Transverse colon (tissue), 4 donors: ENCODE results near the gene PRRT1. TPM values are rescaled to one million over a fixed set of nuclear protein-coding genes. Genes with fewer than 3 reads are reported as not detected.

Experiments used
- DNase-seq: peaks from one replicate; pipeline ENCODE4 v3.0.0-alpha.2; 2019
- H3K27ac ChIP-seq, 4 donors: fragments of 200-600 bp; sonication (generic); 2 replicates each; pipeline ENCODE4 v1.5.1; 2016 to 2018; ENCODE audit warnings: inconsistent platforms in 4 of 4
- H3K27me3 ChIP-seq: fragments of 200-600 bp; sonication (generic); 2 replicates; pipeline ENCODE4 v1.5.1; 2017; ENCODE audit warnings: inconsistent platforms
- H3K36me3 ChIP-seq, 4 donors: fragments of 200-600 bp; sonication (generic); 2 replicates each; pipeline ENCODE4 v1.5.1; 2017 to 2019; ENCODE audit warnings: inconsistent platforms in 4 of 4
- H3K4me1 ChIP-seq, 4 donors: fragments of 200-600 bp; sonication (generic); 2 replicates each; pipeline ENCODE4 v1.5.1; 2017 to 2020; ENCODE audit warnings: inconsistent platforms in 4 of 4
- H3K4me3 ChIP-seq, 4 donors: fragments of 200-600 bp; sonication (generic); 1 replicate in 1 of 4; 2 replicates in 3 of 4; pipeline versions ENCODE4 v1.5.1 to v1.6.1; 2017 to 2019; ENCODE audit warnings: inconsistent platforms in 4 of 4
- H3K9me3 ChIP-seq, 2 donors: fragments of 200-600 bp; sonication (generic); 2 replicates each; pipeline ENCODE4 v1.5.1; 2017 to 2019; ENCODE audit warnings: inconsistent platforms in 2 of 2
- CTCF ChIP-seq, 5 experiments: fragments of 200-600 bp in 3 of 5; fragments of 450-650 bp in 2 of 5; sonication (generic) in 3 of 5; IDR thresholded peaks; 1 replicate in 2 of 5; 2 replicates in 3 of 5; pipeline ENCODE4 v1.5.1; 2016 to 2017; ENCODE audit warnings: antibody characterized with exemption in 5 of 5, inconsistent platforms in 3 of 5, mild to moderate bottlenecking in 2 of 5, moderate library complexity in 1 of 5
- EP300 ChIP-seq: sonication (generic); formaldehyde crosslinking; IDR thresholded peaks from one replicate; pipeline ENCODE4 v1.6.1; 2017; ENCODE audit warnings: antibody characterized with exemption, low read depth
- POLR2A ChIP-seq: fragments of 450-650 bp; IDR thresholded peaks from one replicate; pipeline ENCODE4 v1.6.1; 2016; ENCODE audit warnings: antibody characterized with exemption, mild to moderate bottlenecking, moderate library complexity
- POLR2AphosphoS5 ChIP-seq, 3 donors: sonication (generic); formaldehyde crosslinking; IDR thresholded peaks; one replicate each; pipeline ENCODE4 v1.6.1; 2016; ENCODE audit warnings: antibody characterized with exemption in 3 of 3
- WGBS, 2 donors: methylation state at CpG; one replicate each; pipeline ENCODE4 v1.1.5; 2018; ENCODE audit warnings: low coverage in 1 of 2; 5-methylcytosine and 5-hydroxymethylcytosine counted together
- in situ Hi-C, 4 donors: fragments of 200-750 bp; cut with MboI; loops; one replicate each; pipeline versions ENCODE4 v1.15.0 to v1.15.1; 2017; ENCODE audit warnings: low sequenced_read_pairs in 3 of 4, low pct_ligation_motif_present in 1 of 4, low pct_unique_long_range_greater_than_20kb in 1 of 4
- intact Hi-C: fragments of 100-400 bp; cut with DNase I; formaldehyde crosslinking; loops from one replicate; pipeline ENCODE4 v1.15.1; 2023; ENCODE audit warnings: low total_unique reads
- total RNA-seq, 4 donors: library from RNA; depleted of rRNA; stranded (reverse); fragments of >200 nt; gene quantifications; one replicate each; pipeline ENCODE4 v1.1.0, GENCODE V29; 2016

Gene PRRT1
- total RNA-seq, 4 donors from 2014 or later = 2.4 to 2.7 TPM; not detected in 2

DNA sequence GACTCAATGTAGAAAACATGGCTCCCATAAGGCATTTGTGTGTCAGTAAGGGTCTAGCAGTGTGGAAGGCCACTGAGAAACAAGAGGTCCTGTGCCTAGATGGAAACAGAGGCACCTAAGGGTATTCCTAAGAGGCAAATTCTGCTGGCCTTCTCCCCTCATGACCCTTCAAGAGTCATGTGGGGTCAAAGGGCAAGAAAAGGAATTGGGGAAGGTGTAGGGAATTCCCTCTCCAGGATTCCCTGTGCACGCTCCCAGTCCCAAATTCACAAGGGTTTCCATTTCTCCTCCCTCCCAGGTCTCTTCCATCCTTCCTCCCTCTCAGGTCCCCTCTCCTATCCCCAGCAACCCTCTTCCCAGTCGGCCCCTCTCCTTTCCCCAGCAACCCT is 23.6 kb upstream of the PRRT1 start:
- in situ Hi-C loops = no loop called here
- peak overlapping the region; percentile 94 to 96 (median 94) for H3K27ac ChIP-seq
- peak overlapping the region; percentile 67 to 91 (median 84) for H3K4me3 ChIP-seq
- TF ChIP-seq CTCF (IDR thresholded peaks at IDR 0.05) (no peak), POLR2AphosphoS5 (IDR thresholded peaks at IDR 0.05) (no peak), POLR2A (no peak), EP300 (no peak)
- H3K9me3 ChIP-seq = no peaks in the 10 kb centered on the region
- peaks cover 25 to 54% (median 37%) of the 10 kb centered on the region in 4 donors for H3K4me1 ChIP-seq
- H3K36me3 ChIP-seq = peaks cover 0 to 6% (median 0%) of the 10 kb centered on the region in 4 donors
- 10 to 16% methylated on average over 2 of the region's 2 CpGs for whole genome bisulfite sequencing, 2 donors
- no peaks in the 10 kb centered on the region for H3K27me3 ChIP-seq
- intact Hi-C loops = no loop called here
- no peak for DNase-seq

DNA sequence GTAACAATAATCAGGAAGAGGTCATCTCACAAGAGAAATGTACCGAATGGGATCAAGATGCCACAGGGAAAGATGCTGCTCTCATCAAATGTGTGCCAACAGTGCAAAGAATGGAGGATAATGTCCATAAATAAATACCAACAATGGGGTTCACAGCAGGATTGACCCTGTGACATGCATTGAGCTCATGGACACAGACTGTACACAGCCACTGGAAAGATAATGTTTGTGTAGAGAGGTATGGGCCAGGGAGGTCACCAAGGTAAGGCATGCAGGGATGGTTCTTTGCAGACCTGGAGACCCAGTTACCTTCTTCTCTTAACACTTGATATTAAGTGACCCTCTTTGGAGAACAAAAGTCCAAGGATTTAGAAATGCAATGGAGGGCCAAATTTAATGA is 22.7 kb upstream of the PRRT1 start:
- Histone ChIP-seq H3K27me3 (no peaks in the 10 kb centered on the region), H3K4me1 (peaks cover 18 to 45% (median 32%) of the 10 kb centered on the region in 4 donors), H3K27ac (no peak overlapping the region), H3K4me3 (no peak overlapping the region), H3K9me3 (no peaks in the 10 kb centered on the region), H3K36me3 (no peaks in the 10 kb centered on the region)
- WGBS, 2 donors = 91 to 100% methylated on average over 1 of the region's 1 CpG
- no peak for TF ChIP-seq POLR2A
- no peak for TF ChIP-seq POLR2AphosphoS5 (IDR thresholded peaks at IDR 0.05)
- no peak for TF ChIP-seq CTCF (IDR thresholded peaks at IDR 0.05)
- no peak for TF ChIP-seq EP300
- in situ Hi-C loops = no loop called here
- no peak for DNase-seq
- intact Hi-C loops = no loop called here

DNA sequence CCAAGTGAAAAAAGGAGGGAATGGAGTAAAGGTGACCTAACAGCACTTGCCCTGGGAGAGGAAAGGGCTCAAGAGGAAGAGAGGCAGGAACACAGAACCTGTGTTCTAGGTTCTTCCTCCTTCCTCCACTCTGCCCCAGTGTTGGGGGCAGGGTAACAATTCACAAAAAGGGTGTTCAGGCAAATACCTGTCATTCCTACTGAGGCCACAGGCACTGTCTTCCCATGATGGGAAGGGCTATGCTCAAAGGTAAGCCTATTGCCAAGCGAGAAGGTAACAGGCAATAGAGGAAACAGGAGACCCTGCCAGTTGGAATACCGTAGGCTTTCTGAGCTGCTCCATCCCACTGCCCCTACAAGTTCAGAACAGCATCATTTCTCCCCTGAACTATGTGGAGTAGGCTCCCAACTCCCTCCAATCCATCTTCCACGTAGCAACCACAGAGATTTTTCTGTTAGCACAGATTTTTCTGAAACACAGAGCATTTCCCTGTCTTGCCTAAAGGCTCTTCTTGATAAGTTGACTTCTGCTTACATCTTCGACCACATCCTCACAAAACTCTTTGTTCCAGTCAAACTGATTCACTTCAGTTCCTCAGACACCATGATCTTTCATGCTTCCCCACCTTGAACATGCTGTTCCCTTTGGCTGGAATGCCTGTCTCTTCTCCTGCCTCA is 21.4 kb upstream of the PRRT1 start:
- no peak overlapping the region for H3K27ac ChIP-seq
- in situ Hi-C loops (no loop called here), intact Hi-C loops (no loop called here)
- no peaks in the 10 kb centered on the region for H3K9me3 ChIP-seq
- peaks cover 15 to 36% (median 25%) of the 10 kb centered on the region in 4 donors for H3K4me1 ChIP-seq
- no peak for DNase-seq
- TF ChIP-seq POLR2A (no peak), EP300 (no peak), POLR2AphosphoS5 (IDR thresholded peaks at IDR 0.05) (no peak), CTCF (IDR thresholded peaks at IDR 0.05) (no peak)
- no peak overlapping the region for H3K4me3 ChIP-seq
- peaks cover 0 to 6% (median 0%) of the 10 kb centered on the region in 4 donors for H3K36me3 ChIP-seq
- H3K27me3 ChIP-seq = no peaks in the 10 kb centered on the region
- WGBS, 2 donors = 68 to 86% methylated on average over 3 to 4 of the region's 4 CpGs

DNA sequence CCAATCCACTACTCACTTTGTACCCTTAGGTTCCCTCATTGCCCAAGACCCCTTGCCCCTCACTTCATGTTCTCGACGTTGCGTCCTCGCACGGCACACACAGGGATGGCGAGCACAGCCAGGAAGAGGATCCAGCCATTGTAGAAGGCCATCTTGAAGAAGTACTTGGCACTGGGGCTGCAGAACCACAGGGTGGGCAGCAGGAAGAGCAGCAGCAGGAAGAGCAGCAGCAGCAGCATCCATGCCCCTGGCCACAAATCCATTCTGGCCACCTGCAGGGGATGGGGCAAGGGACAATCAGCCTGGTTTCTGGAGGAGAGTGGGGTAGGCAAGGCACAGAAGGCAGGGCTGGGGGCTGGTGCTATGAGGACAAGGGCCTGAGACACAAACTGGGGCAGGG is 19.5 kb upstream of the PRRT1 start:
- H3K4me3 ChIP-seq = no peak overlapping the region
- no peak for DNase-seq

More for the DNA sequence above, 19.5 kb upstream of the PRRT1 start:
- no peaks in the 10 kb centered on the region for H3K27me3 ChIP-seq
- H3K27ac ChIP-seq = no peak overlapping the region
- no peaks in the 10 kb centered on the region for H3K9me3 ChIP-seq
- H3K36me3 ChIP-seq = peaks cover 0 to 12% (median 0%) of the 10 kb centered on the region in 4 donors
- peaks cover 8 to 26% (median 13%) of the 10 kb centered on the region in 4 donors for H3K4me1 ChIP-seq
- intact Hi-C loops = no loop called here
- TF ChIP-seq EP300 (no peak), CTCF (IDR thresholded peaks at IDR 0.05) (no peak), POLR2A (no peak), POLR2AphosphoS5 (IDR thresholded peaks at IDR 0.05) (no peak)
- WGBS, 2 donors = 99 to 100% methylated on average over 4 to 6 of the region's 6 CpGs
- in situ Hi-C loops = no loop called here
